Measurements from ENCODE around the gene PARP15.
A peak's percentile ranks its signal among the peaks of the same experiment; 100 is the strongest.

PARP15 gene

GRCh38 chr3:122576174-122576940 is 1.1 kb upstream of the PARP15 start:
- no peak for DNase-seq

GRCh38 chr3:122578069-122578740 is 755 bp downstream of the PARP15 start:
- DNase-seq: no peak

GRCh38 chr3:122580470-122580869 is 3.0 kb downstream of the PARP15 start:
- no peak for DNase-seq

- no peak for DNase-seq
Measured at GRCh38 chr3:122581622-122582021, 4.2 kb downstream of the PARP15 start.

- DNase-seq: no peak
Measured at GRCh38 chr3:122582390-122582789, 4.9 kb downstream of the PARP15 start.

- DNase-seq: no peak
Measured at GRCh38 chr3:122586098-122586497, 8.6 kb downstream of the PARP15 start.

- DNase-seq: no peak
Measured at GRCh38 chr3:122586773-122587485, 9.5 kb downstream of the PARP15 start.

- no peak for DNase-seq
Measured at GRCh38 chr3:122587572-122587971, 10.1 kb downstream of the PARP15 start.

- no peak for DNase-seq
Measured at GRCh38 chr3:122589297-122589696, 11.8 kb downstream of the PARP15 start.

GRCh38 chr3:122590610-122591009 is 13.2 kb downstream of the PARP15 start:
- DNase-seq: no peak

GRCh38 chr3:122594025-122594424 is 16.6 kb downstream of the PARP15 start:
- DNase-seq: no peak

- no peak for DNase-seq
Measured at GRCh38 chr3:122598151-122598550, 20.7 kb downstream of the PARP15 start.

- no peak for DNase-seq
Measured at GRCh38 chr3:122598556-122598955, 21.1 kb downstream of the PARP15 start.

GRCh38 chr3:122602011-122602710 is 24.7 kb downstream of the PARP15 start:
- DNase-seq: no peak

- DNase-seq: no peak
Measured at GRCh38 chr3:122603056-122603455, 25.6 kb downstream of the PARP15 start.

GRCh38 chr3:122606330-122606729 is 28.9 kb downstream of the PARP15 start:
- DNase-seq: no peak

GRCh38 chr3:122608916-122609315 is 31.5 kb downstream of the PARP15 start:
- DNase-seq: no peak

GRCh38 chr3:122609798-122610559 is 32.5 kb downstream of the PARP15 start:
- peak; percentile 36 for DNase-seq

GRCh38 chr3:122612696-122613095 is 35.2 kb downstream of the PARP15 start:
- no peak for DNase-seq

- no peak for DNase-seq
Measured at GRCh38 chr3:122615303-122615702, 37.9 kb downstream of the PARP15 start.

GRCh38 chr3:122618614-122619013 is 41.2 kb downstream of the PARP15 start:
- no peak for DNase-seq

GRCh38 chr3:122619040-122619439 is 41.6 kb downstream of the PARP15 start:
- DNase-seq: no peak
